ENCODE measurements around the gene RNF220.
"Not testable (repeated sequence)": the region's sequence is repeated elsewhere in the genome, so short reads cannot be mapped to it uniquely, and the experiment has no call there.

Gene RNF220

DNA sequence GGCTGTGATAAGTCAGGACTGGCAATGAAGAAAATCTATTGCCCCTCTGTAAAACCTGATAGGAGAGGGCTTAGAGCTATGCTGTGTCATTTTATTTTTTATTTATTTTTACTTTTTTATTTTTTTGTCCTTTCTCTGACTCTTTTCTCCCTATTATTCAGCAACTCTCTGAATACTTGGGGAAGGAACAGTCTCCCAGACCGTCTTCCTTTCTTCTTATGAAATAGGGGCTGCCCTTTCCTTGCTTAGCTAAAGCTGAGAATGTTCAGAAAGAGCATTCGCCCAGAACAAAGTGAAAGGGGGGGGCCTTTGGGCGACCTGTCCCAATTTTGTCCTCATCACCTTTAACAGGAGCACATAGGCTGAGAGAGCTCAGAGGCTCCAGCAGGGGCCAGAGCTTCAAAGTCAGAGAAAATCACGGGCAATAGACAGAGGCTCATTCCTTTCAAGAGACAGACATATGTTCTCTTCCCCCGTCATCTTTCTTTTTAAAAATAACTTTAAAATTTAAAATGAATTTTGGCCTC, 80.9 kb downstream of the RNF220 start:
- DNase-seq (ENCODE audit: low spot score) (no peak), FAIRE-seq (no peak)

DNA sequence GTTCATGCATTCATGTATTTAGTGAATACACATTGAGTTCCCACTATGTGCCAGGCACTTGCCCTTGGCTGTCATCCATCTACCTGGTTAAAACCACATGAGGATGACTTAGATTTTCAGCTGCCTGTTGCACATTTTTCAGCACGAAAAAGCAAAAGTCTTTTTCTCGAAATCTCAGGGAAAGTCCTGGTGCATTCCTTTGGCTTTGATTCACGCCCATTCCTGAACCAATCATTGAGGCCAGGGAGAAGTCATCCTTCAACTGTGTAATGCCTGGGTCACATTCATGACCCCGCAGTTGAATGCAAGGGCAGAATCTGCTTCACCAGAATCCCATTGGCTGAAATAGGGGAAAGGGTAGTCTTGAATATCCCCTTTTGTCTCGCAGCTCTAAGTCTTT, 84.4 kb downstream of the RNF220 start:
- DNase-seq (ENCODE audit: low spot score) (peak; percentile 74), FAIRE-seq (peak; percentile 5)

DNA sequence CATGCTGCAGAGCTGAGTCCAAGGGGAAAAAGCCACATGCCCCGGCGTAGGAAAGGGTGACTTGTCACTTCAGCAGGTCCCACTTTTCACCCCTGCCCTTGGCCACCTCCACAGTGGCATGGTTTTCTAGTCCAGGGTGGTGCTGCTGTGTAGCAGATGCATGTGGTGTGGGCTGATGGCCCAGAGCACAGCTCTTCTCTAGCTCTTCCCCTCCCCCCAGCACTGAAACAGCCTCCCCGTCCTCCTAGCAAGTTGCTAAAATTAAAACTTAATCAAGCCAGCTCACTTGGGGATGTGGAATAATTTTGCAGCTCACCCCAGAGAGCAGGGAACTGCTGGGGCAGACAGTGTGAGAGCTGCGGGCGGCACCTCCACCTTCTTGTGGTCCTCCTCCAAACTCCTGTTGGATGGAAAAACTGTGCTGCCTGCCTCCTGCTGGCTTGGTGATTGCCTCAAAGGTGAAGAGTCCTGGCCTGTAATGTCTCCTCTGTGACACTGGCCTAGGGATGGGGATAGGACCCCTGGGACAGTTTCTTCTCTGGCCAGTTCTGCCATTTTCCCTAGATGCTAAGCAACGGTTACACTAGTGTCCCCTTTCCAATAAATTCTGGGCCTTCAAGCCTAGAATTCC, 91.6 kb downstream of the RNF220 start:
- FAIRE-seq, result no peak
- no peak for DNase-seq (ENCODE audit: low spot score)

DNA sequence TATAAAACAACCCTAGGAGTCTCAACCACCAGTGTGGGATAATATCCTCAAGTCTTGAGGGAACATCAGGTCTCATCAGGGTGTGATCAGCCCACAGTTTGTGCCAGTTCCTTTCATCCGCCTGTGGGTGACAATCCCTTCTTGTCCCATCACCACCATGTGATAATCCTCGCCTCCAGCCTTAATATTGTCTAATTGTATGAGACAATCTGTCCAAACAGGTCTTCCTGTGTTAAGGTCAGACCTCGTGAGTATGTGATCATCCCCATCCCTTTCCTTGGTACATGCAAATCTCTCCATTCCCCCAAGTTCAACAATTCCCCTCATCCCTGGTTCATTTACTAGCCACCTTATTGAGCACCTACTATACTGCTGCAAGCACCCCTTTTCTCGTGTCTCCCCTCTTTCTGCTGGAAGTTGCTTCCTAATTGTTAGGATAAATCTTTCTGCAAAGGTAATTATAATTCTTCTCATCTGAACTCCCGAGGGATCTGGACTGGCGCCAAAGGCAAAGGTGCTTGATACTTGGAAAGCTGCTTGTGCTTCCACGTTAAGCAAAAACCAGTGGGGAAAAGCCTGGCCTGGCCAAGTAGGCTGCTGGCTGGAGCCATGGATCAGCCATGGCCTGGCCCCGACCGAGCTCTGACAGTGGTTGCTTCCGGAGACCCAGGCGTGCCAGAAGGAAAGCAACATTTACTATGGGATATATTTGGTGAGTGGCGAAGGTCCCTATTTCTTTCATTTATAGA, 92.5 kb downstream of the RNF220 start:
- FAIRE-seq, result peak; percentile 46
- DNase-seq (ENCODE audit: low spot score), result no peak

DNA sequence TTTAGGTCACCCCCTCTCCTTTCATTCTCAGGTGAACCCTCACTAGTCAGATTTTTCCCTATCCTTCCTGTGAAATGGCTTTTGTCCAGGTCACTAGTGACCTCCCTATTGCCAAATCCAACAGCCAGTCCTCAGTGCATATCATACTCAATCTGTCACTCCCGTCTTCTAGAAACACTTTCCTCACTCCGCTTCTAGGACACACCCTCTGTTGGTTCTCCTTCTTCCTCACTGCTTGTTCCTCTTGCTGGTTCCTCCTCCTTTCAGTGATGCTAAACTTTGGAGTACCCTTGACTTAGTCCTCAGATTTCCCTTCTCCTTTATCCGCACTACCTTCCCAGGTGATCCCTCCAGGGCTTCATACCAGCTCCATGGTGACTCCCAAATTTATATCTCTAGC, 94.3 kb downstream of the RNF220 start:
- FAIRE-seq (no peak), DNase-seq (ENCODE audit: low spot score) (no peak)

DNA sequence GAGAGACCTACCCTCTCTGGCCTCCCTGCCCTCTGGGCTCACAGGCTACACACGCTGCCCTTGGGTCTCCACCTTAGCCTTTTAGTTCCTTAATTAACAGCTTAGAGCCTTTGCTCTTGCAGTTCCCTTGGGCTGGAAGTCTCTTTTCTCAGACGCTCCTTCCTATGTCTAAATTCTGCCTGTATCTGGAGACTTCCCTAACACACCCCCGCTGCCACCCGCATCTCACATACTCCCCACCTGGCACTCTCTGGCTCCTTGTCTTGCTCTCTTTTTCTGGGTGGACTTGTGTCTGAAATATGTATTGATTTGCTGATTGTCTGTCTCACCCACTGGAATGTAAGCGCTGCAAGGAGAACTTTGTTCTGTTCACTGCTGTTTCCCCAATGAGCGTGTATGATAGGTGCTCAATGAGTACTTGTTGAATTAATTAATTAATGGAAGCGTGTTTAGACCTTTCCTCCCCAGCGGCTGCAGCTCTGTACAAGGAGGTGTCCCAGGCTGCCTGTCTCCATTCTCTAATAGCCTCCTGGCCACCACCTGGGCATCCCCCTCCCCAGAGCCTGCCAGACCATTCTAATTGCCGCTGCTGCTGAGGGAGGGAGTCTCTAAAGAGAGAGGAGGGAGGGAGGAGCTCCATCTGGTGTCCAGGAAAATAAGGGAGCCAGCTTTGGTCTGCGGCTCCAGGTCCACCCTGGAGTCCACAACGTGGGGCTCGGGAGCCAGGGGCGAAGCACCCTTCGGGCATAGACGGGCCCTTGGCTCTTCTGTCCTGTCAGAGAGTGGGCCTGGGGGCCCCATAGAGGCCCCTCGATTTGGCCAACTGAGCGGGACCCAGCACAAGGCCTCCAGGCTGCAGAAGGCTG, 95.4 kb downstream of the RNF220 start:
- no peak for DNase-seq (ENCODE audit: low spot score)

DNA sequence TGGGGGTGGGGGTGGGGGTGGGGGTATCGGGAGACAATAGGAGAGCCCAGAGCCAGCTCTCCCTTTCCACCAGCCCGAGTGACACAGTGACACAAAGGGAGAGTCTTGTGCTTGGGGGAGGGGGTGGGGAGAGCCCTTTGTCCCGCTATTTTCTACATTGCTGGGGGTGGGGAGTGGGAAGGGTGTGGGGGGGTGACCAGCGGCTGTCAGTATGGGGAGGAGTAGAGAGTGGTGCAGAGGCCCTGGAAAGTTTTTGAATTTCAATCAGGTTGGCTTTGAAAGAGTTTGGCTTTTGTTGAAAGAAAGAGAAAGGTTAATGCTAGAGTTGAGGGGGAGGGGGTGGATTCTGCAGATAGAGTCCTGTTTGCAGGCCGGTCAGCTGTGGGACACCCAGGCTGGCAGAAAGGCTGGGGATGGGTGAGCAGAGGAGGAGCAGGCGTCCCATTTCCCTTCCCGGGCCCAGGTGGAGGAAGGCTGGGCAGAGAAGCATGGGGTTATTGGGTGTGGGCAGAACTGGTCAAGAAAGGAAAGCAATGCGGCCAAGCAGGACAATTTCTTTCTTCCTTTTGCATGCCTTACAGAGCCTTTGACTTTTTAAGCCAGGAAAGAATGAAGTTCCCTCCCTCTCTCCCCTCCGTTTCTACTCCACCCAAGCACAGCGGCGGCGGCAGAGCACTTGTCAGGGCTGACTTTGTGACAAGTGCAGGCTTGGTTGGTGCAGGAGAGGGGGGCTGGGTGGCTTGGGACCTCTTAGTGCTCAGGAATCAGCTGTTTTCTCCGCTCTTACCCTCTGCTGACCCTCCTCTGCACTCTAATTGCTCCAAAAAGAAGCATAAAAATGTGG, 96.2 kb downstream of the RNF220 start:
- DNase-seq (ENCODE audit: low spot score), result no peak

More for the DNA sequence above, 95.4 kb downstream of the RNF220 start:
- no peak for FAIRE-seq

DNA sequence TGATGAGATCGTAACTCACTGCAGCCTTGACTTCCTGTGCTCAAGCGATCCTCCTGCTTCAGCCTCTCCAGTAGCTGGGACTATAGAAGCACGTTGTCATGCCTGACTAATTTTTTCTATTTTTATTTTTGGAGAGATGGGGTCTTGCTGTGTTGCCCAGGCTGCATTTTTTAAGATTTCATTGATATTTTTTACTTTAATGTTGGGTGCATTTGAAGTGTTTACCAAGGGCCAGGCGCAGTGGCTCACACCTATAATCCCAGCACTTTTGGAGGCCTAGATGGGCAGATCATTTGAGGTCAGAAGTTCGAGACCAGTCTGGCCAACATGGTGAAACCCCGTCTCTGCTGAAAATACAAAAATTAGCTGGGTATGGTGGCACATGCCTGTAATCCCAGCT, 97.8 kb downstream of the RNF220 start:
- not testable (repeated sequence) for FAIRE-seq; DNase-seq (ENCODE audit: low spot score)

More for the DNA sequence above, 96.2 kb downstream of the RNF220 start:
- FAIRE-seq, result no peak

DNA sequence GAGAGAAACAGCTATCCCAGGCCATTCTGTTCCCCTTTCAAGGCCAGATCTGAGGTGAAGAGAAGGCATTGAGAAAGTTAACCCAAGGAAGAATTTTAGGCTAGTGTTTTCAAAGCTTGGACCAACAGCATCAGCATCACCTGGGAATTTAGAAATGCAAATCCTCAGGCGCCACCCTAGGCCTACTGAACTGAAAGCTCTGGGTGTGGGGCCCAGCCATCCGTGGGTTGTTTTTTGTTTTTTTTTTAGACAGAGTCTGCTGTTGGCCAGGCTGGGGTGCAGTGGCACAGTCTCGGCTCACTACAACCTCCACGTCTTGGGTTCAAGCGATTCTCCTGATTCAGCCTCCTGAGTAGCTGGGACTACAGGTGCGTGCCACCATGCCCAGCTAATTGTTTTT, 98.6 kb downstream of the RNF220 start:
- DNase-seq (ENCODE audit: low spot score), result no peak
- no peak for FAIRE-seq

DNA sequence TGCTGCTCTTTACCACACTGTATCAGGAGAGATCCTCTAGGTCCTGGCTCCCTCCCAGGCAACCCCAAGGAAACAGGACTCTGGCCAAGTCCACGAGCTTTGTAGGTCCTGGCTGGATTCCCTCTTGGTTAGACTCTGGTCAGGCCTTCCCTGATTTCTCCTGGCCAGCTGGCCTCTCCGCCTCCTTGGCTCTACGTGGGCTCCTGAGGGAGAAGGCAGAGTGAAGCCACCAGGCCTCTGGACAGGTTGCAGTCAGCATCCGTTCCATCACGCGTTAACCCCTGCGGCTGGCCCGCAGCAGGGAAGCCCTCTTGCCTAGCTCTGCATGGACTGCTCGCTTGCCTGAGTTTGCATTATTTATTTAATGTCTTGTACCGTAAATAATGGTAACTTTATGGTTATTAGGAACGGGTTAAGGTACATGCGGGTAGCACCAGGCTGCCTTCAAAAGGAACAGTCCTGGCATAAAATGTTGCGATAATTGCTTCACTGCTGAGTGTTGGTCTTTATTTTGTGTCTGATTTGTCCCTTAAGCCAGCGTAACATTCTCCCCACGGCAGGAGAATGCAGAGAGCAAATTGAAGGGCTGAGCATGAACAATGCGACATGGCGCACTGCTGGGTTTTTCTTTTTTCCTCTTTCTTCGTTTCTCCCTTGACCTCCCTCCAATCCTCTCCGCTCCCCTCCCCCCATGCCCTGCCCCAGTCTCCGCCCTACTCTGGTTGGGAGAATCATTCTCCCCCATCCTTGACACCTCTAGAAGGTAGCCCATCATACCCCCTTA, 100.3 kb downstream of the RNF220 start:
- DNase-seq (ENCODE audit: low spot score) (no peak), FAIRE-seq (no peak)

DNA sequence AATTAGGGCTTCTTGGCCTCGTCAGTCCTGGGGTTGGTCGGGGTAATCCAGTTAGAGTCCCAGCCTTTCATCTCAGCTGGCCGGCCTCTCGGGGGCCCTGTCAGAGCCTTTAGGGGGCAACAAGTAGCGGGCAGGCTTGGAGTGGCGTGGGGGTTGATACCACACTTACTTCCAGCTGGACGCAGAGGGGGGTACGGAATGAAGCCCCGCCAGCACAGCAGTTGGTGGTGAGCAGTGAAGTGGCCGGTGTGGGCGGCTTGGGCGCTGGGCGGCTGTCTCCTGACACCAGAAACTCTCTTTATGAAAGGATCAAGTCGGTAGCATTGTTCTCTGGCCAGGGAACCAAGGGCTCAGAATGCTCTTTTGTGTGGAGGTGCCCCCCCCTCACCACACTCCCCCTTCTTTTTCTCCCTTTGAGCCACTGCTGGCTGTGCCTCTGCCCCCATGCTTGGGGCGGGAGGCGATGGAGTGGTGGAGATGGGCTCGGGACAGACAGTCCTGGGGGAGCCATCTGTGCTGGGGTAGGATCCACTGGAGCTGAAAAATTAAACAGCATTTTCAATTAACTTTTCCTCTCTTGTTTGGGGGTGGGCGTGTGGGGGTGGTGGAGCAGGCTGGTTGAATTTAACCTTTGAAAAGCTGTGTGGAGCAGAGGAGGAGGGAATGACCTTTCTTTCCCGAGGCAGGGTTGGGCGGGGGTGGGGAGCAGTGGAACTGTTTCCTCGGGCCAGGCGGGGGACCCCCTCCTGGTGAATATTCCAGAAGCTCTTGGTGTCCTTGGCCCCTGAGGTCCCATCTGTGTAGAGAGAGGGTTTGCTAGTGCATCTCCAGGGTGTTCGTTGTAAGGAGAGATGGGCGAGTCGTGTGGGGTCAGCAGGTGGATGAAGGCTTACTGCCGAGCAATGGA, 102.7 kb downstream of the RNF220 start:
- FAIRE-seq (no peak), DNase-seq (ENCODE audit: low spot score) (no peak)

DNA sequence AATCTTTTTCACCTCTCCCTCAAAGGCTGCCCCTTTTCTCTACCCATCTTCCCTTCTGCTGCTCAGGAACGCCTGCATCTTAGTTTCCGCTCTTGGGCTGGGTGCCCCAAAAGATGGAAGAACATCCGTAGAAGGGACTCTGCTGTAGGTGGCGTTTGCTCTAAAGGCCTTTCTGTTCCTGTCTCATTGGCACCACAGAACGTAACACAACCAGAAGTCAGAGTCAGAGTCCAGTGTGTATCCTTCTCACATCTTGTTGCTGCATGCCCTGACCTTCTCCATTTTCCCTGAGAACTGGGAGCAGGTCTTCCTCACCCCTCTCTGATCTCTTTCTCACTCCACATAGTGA, 103.3 kb downstream of the RNF220 start:
- DNase-seq (ENCODE audit: low spot score), result no peak
- peak; percentile 20 for FAIRE-seq

DNA sequence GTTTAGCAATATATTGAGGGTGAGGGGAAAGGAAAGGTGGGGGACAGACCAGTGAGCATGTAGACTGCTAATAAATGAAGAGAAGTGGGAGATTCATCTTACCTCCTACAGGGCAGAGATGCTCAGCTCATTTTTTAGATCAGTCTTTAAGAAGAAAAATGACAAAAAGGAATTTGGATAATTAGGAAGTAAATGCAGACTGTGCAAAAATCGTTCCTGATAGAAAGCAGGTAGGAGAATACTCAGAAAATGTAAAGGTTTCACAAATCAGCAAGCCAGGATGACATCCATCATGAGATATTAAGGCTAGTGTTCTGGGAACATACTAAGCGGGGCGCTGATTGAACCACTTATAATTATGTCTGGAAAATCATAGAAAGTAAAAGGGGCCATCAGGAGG, 106.3 kb downstream of the RNF220 start:
- FAIRE-seq (no peak), DNase-seq (ENCODE audit: low spot score) (no peak)

DNA sequence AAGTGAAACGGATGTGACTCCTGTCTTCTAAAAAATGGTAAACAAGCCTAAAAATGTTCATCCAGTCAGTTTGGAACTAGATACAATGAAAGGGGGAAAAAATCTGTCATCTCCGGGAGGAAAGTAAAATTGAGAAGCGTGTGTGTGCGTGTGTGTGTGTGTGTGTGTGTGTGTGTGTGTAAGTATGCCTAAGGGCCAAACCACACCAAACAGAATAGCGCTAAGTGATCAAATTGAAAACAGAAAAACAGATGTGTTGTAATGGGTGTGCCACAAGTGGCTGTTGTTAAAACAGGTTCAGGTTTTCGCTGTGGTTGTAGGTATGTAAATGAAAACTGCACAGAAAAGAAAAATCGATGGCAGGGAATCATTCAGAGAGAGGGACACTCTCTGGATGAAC, 106.7 kb downstream of the RNF220 start:
- no peak for DNase-seq (ENCODE audit: low spot score)
- FAIRE-seq, result no peak

DNA sequence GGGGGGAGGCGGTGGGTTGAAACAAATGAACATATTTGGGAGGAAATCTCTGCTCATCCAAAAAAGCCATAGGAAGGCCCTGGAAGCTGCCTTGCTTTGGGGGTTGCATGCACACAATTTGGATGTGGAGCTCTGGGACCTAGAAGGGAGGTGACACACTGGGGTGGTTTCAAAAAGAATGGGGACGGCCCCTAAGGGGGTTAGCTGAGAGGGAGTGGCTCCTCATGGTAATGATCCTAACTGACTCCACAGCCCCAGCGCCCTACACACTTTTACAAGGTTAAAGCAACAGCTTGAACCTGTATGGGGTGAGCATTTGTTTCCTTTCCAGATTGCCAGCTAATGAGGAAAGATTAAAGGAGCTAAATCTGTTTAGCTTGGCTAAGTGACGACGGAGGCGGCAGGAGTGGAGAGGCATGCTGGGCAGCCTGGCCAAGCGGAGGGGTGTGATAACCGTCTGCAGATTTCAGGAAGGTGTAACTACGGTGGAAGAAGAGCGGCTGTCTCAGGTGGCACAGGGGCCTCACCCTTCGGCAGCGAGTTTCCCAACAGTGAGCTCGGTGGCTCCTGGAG, 107.3 kb downstream of the RNF220 start:
- no peak for FAIRE-seq
- DNase-seq (ENCODE audit: low spot score), result no peak

DNA sequence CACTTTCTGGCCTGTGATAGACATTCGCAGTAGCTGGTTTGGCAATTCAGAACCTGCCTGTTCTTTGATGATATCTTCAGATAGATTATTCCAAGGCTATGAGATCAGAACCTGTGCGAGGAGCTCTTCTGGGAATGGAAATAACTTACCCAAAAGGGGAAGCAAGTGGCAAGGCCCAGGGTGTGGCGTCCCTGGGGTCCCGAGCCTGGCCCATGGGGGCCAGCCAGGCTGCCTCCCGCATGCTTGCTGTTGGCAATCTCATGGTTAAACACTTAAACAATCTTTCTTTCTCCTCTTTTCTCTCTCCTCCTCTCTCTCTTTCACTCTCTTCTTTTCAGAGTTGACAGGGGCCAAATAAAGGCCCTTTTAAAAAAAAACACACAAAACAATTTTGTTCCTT, 108.1 kb downstream of the RNF220 start:
- FAIRE-seq (no peak), DNase-seq (ENCODE audit: low spot score) (no peak)

DNA sequence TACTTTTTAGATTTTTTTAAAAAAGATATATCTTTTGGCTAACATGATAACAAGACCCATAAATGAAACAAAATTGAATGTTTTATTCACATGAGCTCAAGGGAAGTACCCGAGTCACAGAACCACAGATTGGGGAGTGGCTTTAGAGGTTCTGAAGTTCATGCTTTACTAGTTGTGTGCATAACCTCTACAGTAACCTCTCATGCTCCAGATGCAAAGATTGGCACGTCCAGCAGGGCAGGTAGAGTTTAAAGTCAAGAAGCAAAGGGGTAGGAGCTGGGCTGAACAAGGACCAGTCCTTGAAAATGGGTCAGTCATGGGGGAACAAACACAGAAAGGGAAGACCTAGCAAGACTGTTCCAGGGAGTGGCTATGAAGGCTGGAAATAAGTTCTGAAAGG, 109.6 kb downstream of the RNF220 start:
- peak; percentile 32 for FAIRE-seq

DNA sequence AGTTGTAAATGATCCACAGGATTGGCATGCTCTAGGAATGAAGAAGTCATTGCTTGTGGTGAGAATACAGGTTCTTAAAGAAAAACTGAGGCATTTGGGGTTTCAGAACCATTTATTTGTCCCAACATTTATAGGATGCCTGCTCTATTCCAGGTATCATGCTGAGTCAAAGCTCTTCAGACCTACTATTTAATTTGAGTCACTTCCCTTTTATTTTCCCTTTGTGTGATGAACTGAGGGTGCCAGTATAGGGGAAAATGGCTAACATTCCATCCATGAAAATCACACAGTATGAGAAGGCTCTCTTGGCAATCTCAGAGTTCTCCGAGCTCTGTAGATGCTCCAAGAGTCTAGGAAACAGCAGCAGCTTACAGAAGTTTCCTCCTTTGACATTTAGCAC, 110.4 kb downstream of the RNF220 start:
- DNase-seq (ENCODE audit: low spot score) (peak; percentile 39), FAIRE-seq (no peak)

More for the DNA sequence above, 109.6 kb downstream of the RNF220 start:
- no peak for DNase-seq (ENCODE audit: low spot score)

Measured in urothelium cell line (cell line).